Keratinocyte (primary cell): ENCODE results near the gene CALM1. TPM values are rescaled to one million over a fixed set of nuclear protein-coding genes. Genes with fewer than 3 reads are reported as not detected.
"Not testable (repeated sequence)": the region's sequence is repeated elsewhere in the genome, so short reads cannot be mapped to it uniquely, and the experiment has no call there.

ENCODE experiments used
- DNase-seq: peaks from one replicate; pipeline ENCODE4 v3.0.0-alpha.2; 2011; ENCODE audit warnings: low read depth, missing footprints, low spot score
- FAIRE-seq: peaks from 2 replicates; lab custom pipeline; 2011; peaks lifted over from hg19 to GRCh38; lab: Jason Lieb, UNC
- H2AFZ ChIP-seq: 2 replicates; pipeline ENCODE4 v1.6.0; 2012; ENCODE audit warnings: low read length, control low read depth, inconsistent platforms; ENCODE audit not compliant: control insufficient read depth
- H3K27ac ChIP-seq: 2 replicates; pipeline ENCODE4 v1.5.1; 2011; ENCODE audit warnings: low read length; ENCODE audit not compliant: control insufficient read depth, insufficient read depth
- H3K27me3 ChIP-seq: 3 replicates; pipeline ENCODE4 v1.6.0; 2011; ENCODE audit warnings: low read length; ENCODE audit not compliant: control insufficient read depth, insufficient read depth; ENCODE audit errors: extremely low read depth
- H3K36me3 ChIP-seq, 2 experiments: 2 replicates in 1 of 2; 3 replicates in 1 of 2; pipeline ENCODE4 v1.5.1; 2011; ENCODE audit warnings: low read length in 2 of 2, mild to moderate bottlenecking in 1 of 2; ENCODE audit not compliant: control insufficient read depth in 2 of 2, insufficient read depth in 2 of 2; ENCODE audit errors: extremely low read depth in 1 of 2
- H3K4me1 ChIP-seq: 3 replicates; pipeline ENCODE4 v1.5.1; 2011; ENCODE audit warnings: low read length; ENCODE audit not compliant: control insufficient read depth, insufficient read depth; ENCODE audit errors: extremely low read depth
- H3K4me2 ChIP-seq: 3 replicates; pipeline ENCODE4 v1.6.0; 2011; ENCODE audit warnings: low read depth, low read length; ENCODE audit not compliant: control insufficient read depth, insufficient read depth; ENCODE audit errors: extremely low read depth
- H3K4me3 ChIP-seq, 3 experiments: fragments of 200-600 bp in 1 of 3; sonication (generic) in 1 of 3; 2 replicates in 2 of 3; 3 replicates in 1 of 3; pipeline ENCODE4 v1.5.1; 2011 to 2016; ENCODE audit warnings: low read length in 3 of 3, mild to moderate bottlenecking in 3 of 3, control low read depth in 2 of 3, inconsistent platforms in 1 of 3, low read depth in 1 of 3, mixed read lengths in 1 of 3, mixed run types in 1 of 3, moderate library complexity in 1 of 3; ENCODE audit not compliant: control insufficient read depth in 2 of 3, insufficient read depth in 2 of 3; ENCODE audit errors: extremely low read depth in 1 of 3
- H3K79me2 ChIP-seq: 2 replicates; pipeline ENCODE4 v1.6.0; 2012; ENCODE audit warnings: low read length; ENCODE audit not compliant: control insufficient read depth, insufficient read depth
- H3K9ac ChIP-seq: 3 replicates; pipeline ENCODE4 v1.6.0; 2011; ENCODE audit warnings: low read length; ENCODE audit not compliant: control insufficient read depth, insufficient read depth; ENCODE audit errors: extremely low read depth
- H3K9me1 ChIP-seq: 3 replicates; pipeline ENCODE4 v1.6.0; 2011; ENCODE audit warnings: low read length; ENCODE audit not compliant: control insufficient read depth, insufficient read depth; ENCODE audit errors: extremely low read depth
- H3K9me3 ChIP-seq: 2 replicates; pipeline ENCODE4 v1.5.1; 2012; ENCODE audit warnings: low read depth, low read length; ENCODE audit not compliant: control insufficient read depth
- H4K20me1 ChIP-seq: 3 replicates; pipeline ENCODE4 v1.6.0; 2011; ENCODE audit warnings: low read length; ENCODE audit not compliant: control insufficient read depth, insufficient read depth; ENCODE audit errors: extremely low read depth
- EZH2 ChIP-seq: IDR thresholded peaks from one replicate; pipeline ENCODE4 v1.6.1; 2012; ENCODE audit warnings: inconsistent platforms, mild to moderate bottlenecking, low read length, moderate library complexity
- dilution Hi-C: fragments of 300-500 bp; cut with MboI; formaldehyde crosslinking; loops from one replicate; pipeline ENCODE4 v1.7.0; 2020; ENCODE audit warnings: low sequenced_read_pairs; ENCODE audit not compliant: extremely low pct_ligation_motif_present
- polyA plus RNA-seq, 5 experiments: library from polyadenylated mRNA; depleted of rRNA in 3 of 5; stranded (reverse) in 3 of 5; stranded (forward) in 1 of 5; unstranded in 1 of 5; fragments of >200 nt; gene quantifications; 1 replicate in 1 of 5; 2 replicates in 3 of 5; 3 replicates in 1 of 5; pipeline versions ENCODE4 v1.2.1 to v1.2.3, GENCODE V29; 2011 to 2012; ENCODE audit warnings: missing spikeins in 2 of 5, low read depth in 1 of 5, low replicate concordance in 1 of 5
- TF ChIP-seq, protein P1 (sequence below), 3 experiments: IDR thresholded peaks in 1 of 3; conservative IDR thresholded peaks in 1 of 3; optimal IDR thresholded peaks in 1 of 3; 2 replicates in 2 of 3; 3 replicates in 1 of 3; pipeline versions ENCODE3 to v1.5.1; 2011; ENCODE audit warnings: low read length in 3 of 3, mild to moderate bottlenecking in 3 of 3, moderate library complexity in 2 of 3, control low read depth in 1 of 3, inconsistent platforms in 1 of 3; ENCODE audit not compliant: insufficient read depth in 2 of 3; ENCODE audit errors: extremely low read depth in 1 of 3

The CALM1 gene
- polyA plus RNA-seq, 1 donor (not counting 4 experiments of a cell fraction or from before 2014, with no cell fraction given), result 575 TPM

GRCh38 chr14:90388982-90389381, 7.8 kb upstream of the CALM1 start:
- TF ChIP-seq EZH2, result no peak
- TF ChIP-seq, protein P1, sequence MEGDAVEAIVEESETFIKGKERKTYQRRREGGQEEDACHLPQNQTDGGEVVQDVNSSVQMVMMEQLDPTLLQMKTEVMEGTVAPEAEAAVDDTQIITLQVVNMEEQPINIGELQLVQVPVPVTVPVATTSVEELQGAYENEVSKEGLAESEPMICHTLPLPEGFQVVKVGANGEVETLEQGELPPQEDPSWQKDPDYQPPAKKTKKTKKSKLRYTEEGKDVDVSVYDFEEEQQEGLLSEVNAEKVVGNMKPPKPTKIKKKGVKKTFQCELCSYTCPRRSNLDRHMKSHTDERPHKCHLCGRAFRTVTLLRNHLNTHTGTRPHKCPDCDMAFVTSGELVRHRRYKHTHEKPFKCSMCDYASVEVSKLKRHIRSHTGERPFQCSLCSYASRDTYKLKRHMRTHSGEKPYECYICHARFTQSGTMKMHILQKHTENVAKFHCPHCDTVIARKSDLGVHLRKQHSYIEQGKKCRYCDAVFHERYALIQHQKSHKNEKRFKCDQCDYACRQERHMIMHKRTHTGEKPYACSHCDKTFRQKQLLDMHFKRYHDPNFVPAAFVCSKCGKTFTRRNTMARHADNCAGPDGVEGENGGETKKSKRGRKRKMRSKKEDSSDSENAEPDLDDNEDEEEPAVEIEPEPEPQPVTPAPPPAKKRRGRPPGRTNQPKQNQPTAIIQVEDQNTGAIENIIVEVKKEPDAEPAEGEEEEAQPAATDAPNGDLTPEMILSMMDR (optimal IDR thresholded peaks at IDR 0.05 in 1 of 3, IDR thresholded peaks at IDR 0.05 in 1 of 3, conservative IDR thresholded peaks at IDR 0.05 in 1 of 3; ENCODE audit: extremely low read depth in 1 of 3, insufficient read depth in 2 of 3, low read length in 3 of 3), result no peak
- Histone ChIP-seq H3K9me1 (no peaks in the 10 kb centered on the region), H3K79me2 (no peaks in the 10 kb centered on the region), H3K4me3 (no peak overlapping the region), H3K9me3 (no peaks in the 10 kb centered on the region), H3K9ac (no peak overlapping the region), H2AFZ (no peak overlapping the region), H3K27ac (no peak overlapping the region), H4K20me1 (no peaks in the 10 kb centered on the region), H3K4me2 (no peak overlapping the region), H3K36me3 (no peaks in the 10 kb centered on the region), H3K27me3 (no peaks in the 10 kb centered on the region), H3K4me1 (peaks cover 14% of the 10 kb centered on the region)
- no peak for DNase-seq
- no peak for FAIRE-seq
- dilution Hi-C loops, result no loop called here

DNA sequence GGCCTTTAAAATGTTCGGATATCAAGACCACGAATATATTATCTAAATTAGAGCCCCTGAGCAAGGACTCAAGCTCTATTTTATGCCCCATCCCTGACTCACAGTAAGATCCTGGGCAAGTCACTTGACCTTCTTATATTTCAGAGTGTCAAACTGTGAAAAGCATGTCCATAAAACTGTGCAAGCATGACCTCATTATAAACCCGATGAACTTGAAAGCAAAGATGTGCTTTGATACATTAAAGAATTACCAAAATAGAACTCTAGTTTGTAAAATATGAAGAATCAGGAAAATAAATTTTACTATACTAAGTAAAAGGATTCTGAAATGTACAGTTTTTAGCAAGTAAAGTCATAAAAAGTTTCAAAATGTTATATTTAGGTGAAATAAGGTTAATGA, 2.9 kb upstream of the CALM1 start:
- no peak overlapping the region for H3K9ac ChIP-seq
- H3K36me3 ChIP-seq, result peaks cover 0 to 3% of the 10 kb centered on the region in 2 experiments
- no peaks in the 10 kb centered on the region for H3K9me1 ChIP-seq
- H2AFZ ChIP-seq, result no peak overlapping the region
- no peak overlapping the region for H3K4me3 ChIP-seq
- peaks cover 7% of the 10 kb centered on the region for H4K20me1 ChIP-seq
- H3K4me1 ChIP-seq, result peaks cover 5% of the 10 kb centered on the region
- TF ChIP-seq EZH2, result no peak
- no peak overlapping the region for H3K4me2 ChIP-seq
- dilution Hi-C loops, result no loop called here
- H3K79me2 ChIP-seq, result peaks cover 16% of the 10 kb centered on the region
- no peaks in the 10 kb centered on the region for H3K9me3 ChIP-seq
- FAIRE-seq, result no peak
- DNase-seq, result no peak
- H3K27ac ChIP-seq, result no peak overlapping the region
- no peaks in the 10 kb centered on the region for H3K27me3 ChIP-seq

DNA sequence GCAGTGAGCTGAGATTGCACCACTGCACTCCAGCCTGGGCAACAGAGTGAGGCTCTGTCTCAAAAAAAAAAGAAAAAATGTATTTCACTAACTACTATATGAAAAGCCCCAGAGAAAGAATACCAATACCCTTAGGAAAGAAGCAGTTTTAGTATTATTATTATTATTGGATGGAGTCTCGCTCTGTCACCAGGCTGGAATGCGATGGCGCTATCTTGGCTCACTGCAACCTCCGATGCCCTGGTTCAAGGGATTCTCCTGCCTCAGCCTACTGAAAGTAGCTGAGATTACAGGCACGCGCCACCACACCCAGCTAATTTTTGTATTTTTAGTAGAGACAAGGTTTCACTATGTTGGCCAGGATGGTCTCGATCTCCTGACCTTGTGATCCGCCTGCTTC, 2.0 kb upstream of the CALM1 start:
- dilution Hi-C loops, H3K4me3 ChIP-seq, H3K9me3 ChIP-seq, H3K27me3 ChIP-seq, FAIRE-seq, H3K9me1 ChIP-seq, H3K4me2 ChIP-seq, H3K27ac ChIP-seq, H3K36me3 ChIP-seq, H2AFZ ChIP-seq, DNase-seq, H3K9ac ChIP-seq: not testable (repeated sequence)
- H4K20me1 ChIP-seq, result peaks cover 14% of the 10 kb centered on the region
- peaks cover 24% of the 10 kb centered on the region for H3K79me2 ChIP-seq
- peaks cover 10% of the 10 kb centered on the region for H3K4me1 ChIP-seq
